Measurements from ENCODE around the gene PRUNE2.

Gene PRUNE2

DNA sequence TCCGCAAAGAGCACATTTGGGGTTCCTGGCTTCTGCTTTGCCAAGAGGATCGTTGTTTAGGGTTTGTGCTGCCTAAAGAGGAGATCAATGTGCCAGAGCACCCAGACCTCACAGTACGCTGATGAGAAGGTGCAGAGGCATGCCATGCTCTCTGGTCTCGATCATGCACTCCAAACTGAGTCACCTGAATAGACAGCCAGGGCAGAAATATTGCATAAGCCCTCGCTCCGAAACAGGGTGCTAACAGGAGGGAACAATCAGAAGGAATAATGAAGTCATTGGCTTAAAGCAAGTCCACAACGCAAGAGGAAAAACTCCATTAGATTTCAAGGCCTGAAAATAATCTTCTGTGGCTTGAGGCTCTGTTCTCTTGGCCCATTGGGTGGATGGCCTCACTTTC, 322.7 kb downstream of the PRUNE2 start:
- ChIA-PET POLR2A (no interaction called here), CTCF (interaction anchor here (1.3 to 1.6 kb wide), 2 partner anchors 36 to 75 kb away, joined by 5 read pairs; no protein-coding TSS in a partner anchor)
- H3K4me1 ChIP-seq (ENCODE audit: control extremely low read depth in 1 of 4, control insufficient read depth in 4 of 4, insufficient read depth in 4 of 4, low read length in 3 of 4) = peaks cover 8 to 43% (median 14%) of the 10 kb centered on the region in 4 experiments
- DNase-seq = no peak
- H3K9me3 ChIP-seq (ENCODE audit: control extremely low read depth in 1 of 5, control insufficient read depth in 4 of 5, insufficient read depth in 2 of 5, low read depth in 1 of 5, low read length in 4 of 5) = no peaks in the 10 kb centered on the region
- H3K4me3 ChIP-seq (ENCODE audit: control insufficient read depth in 1 of 7, extremely low read depth in 1 of 7, insufficient read depth in 4 of 7, low read depth in 2 of 7, low read length in 6 of 7) = no peak overlapping the region
- WGBS (ENCODE audit: insufficient coverage) = 94% methylated on average over 7 of the region's 7 CpGs
- no peaks in the 10 kb centered on the region for H3K36me3 ChIP-seq (ENCODE audit: control insufficient read depth in 4 of 4, insufficient read depth in 4 of 4, low read length in 3 of 4)
- H3K27ac ChIP-seq (ENCODE audit: insufficient read depth in 1 of 2, low read depth in 1 of 2, low read length in 2 of 2, poor library complexity in 1 of 2, severe bottlenecking in 2 of 2) = no peak overlapping the region
- no peaks in the 10 kb centered on the region for H3K27me3 ChIP-seq (replicated peaks in 2 of 5; ENCODE audit: control insufficient read depth in 4 of 5, insufficient read depth in 5 of 5, low read length in 4 of 5)

DNA sequence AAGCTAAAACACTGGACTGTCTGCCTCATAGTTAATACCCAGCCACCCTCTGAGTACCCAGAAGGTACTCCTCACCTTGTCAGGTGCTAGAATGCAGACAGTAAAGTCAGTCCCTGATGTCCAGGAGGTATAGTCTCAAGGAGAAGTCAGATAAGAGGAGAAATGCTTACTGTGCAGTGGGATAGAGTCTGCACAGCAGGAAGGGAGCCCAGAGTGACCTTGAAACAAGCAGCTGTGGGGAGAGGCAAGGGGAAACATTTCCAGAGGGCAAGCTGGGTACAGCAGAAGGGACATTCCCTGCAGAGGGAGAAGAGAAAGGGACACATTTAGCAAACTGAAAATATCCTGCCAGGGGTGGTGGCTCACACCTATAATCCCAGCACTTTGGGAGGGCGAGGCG, 324.2 kb downstream of the PRUNE2 start:
- DNase-seq = no peak
- no peak overlapping the region for H3K27ac ChIP-seq (ENCODE audit: insufficient read depth in 1 of 2, low read depth in 1 of 2, low read length in 2 of 2, poor library complexity in 1 of 2, severe bottlenecking in 2 of 2)
- no peaks in the 10 kb centered on the region for H3K36me3 ChIP-seq (ENCODE audit: control insufficient read depth in 4 of 4, insufficient read depth in 4 of 4, low read length in 3 of 4)
- no peak overlapping the region for H3K4me3 ChIP-seq (ENCODE audit: control insufficient read depth in 1 of 7, extremely low read depth in 1 of 7, insufficient read depth in 4 of 7, low read depth in 2 of 7, low read length in 6 of 7)
- no peaks in the 10 kb centered on the region for H3K27me3 ChIP-seq (replicated peaks in 2 of 5; ENCODE audit: control insufficient read depth in 4 of 5, insufficient read depth in 5 of 5, low read length in 4 of 5)
- WGBS (ENCODE audit: insufficient coverage) = no CpG with 5 or more reads among the region's 2 CpGs
- no peaks in the 10 kb centered on the region for H3K9me3 ChIP-seq (ENCODE audit: control extremely low read depth in 1 of 5, control insufficient read depth in 4 of 5, insufficient read depth in 2 of 5, low read depth in 1 of 5, low read length in 4 of 5)
- ChIA-PET POLR2A (no interaction called here), CTCF (interaction anchor here (1.2 kb wide), 1 partner anchor 20 kb away, joined by 4 read pairs; no protein-coding TSS in a partner anchor)
- peaks cover 9 to 53% (median 21%) of the 10 kb centered on the region in 4 experiments for H3K4me1 ChIP-seq (ENCODE audit: control extremely low read depth in 1 of 4, control insufficient read depth in 4 of 4, insufficient read depth in 4 of 4, low read length in 3 of 4)

DNA sequence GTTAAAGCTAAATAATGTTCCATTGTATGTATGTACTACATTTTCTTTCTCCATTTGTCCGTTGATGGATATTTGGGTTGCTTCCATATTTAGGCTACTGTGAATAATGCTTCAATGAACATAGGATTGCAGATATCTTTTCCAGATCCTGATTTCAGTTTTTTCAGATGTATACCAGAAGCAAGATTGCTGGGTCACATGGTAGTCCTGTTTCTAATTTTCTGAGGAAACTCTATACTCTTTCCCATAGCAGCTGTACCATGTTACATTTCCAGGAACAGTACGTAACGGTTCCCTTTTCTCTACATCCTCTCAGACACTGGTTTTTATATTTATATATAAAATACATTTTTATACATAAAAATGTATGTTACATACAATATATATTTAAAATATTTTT, 325.1 kb downstream of the PRUNE2 start:
- Histone ChIP-seq H3K4me1 (ENCODE audit: control extremely low read depth in 1 of 4, control insufficient read depth in 4 of 4, insufficient read depth in 4 of 4, low read length in 3 of 4) (peaks cover 16 to 60% (median 29%) of the 10 kb centered on the region in 4 experiments), H3K9me3 (ENCODE audit: control extremely low read depth in 1 of 5, control insufficient read depth in 4 of 5, insufficient read depth in 2 of 5, low read depth in 1 of 5, low read length in 4 of 5) (no peaks in the 10 kb centered on the region), H3K36me3 (ENCODE audit: control insufficient read depth in 4 of 4, insufficient read depth in 4 of 4, low read length in 3 of 4) (no peaks in the 10 kb centered on the region), H3K27ac (ENCODE audit: insufficient read depth in 1 of 2, low read depth in 1 of 2, low read length in 2 of 2, poor library complexity in 1 of 2, severe bottlenecking in 2 of 2) (no peak overlapping the region), H3K4me3 (ENCODE audit: control insufficient read depth in 1 of 7, extremely low read depth in 1 of 7, insufficient read depth in 4 of 7, low read depth in 2 of 7, low read length in 6 of 7) (no peak overlapping the region), H3K27me3 (replicated peaks in 2 of 5; ENCODE audit: control insufficient read depth in 4 of 5, insufficient read depth in 5 of 5, low read length in 4 of 5) (no peaks in the 10 kb centered on the region)
- CTCF ChIA-PET = interaction anchor here (1.1 to 1.2 kb wide), 2 partner anchors 21 to 64 kb away, joined by 3 to 4 read pairs; no protein-coding TSS in a partner anchor
- WGBS (ENCODE audit: insufficient coverage) = no CpG with 5 or more reads among the region's 3 CpGs
- DNase-seq = no peak
- POLR2A ChIA-PET = no interaction called here

DNA sequence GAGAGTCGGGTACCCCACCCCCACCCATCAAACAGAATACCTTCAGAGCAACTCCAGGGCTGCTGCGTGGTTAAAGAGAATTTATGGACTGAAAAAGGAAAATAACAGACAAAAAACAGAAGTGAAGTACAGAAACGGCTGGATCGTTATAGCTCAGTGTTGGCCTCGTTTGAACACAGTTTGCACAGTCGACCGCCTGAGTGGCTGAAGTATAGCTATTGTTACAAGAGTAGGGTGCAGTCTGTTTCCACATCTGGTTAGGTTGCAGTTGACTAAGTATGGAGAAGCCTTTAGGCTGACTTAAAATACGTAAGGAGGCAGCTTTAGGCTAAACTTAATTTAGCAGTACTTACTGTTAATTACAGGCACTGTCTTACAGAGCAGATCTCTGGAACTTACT, 325.7 kb downstream of the PRUNE2 start:
- POLR2A ChIA-PET = no interaction called here
- no peaks in the 10 kb centered on the region for H3K36me3 ChIP-seq (ENCODE audit: control insufficient read depth in 4 of 4, insufficient read depth in 4 of 4, low read length in 3 of 4)
- no peak overlapping the region for H3K27ac ChIP-seq (ENCODE audit: insufficient read depth in 1 of 2, low read depth in 1 of 2, low read length in 2 of 2, poor library complexity in 1 of 2, severe bottlenecking in 2 of 2)
- H3K4me3 ChIP-seq (ENCODE audit: control insufficient read depth in 1 of 7, extremely low read depth in 1 of 7, insufficient read depth in 4 of 7, low read depth in 2 of 7, low read length in 6 of 7) = peak overlapping the region in 1 of 7 experiments; percentile 6
- 3% methylated on average over 6 of the region's 8 CpGs for WGBS (ENCODE audit: insufficient coverage)
- peaks cover 19 to 59% (median 33%) of the 10 kb centered on the region in 4 experiments for H3K4me1 ChIP-seq (ENCODE audit: control extremely low read depth in 1 of 4, control insufficient read depth in 4 of 4, insufficient read depth in 4 of 4, low read length in 3 of 4)
- no peaks in the 10 kb centered on the region for H3K9me3 ChIP-seq (ENCODE audit: control extremely low read depth in 1 of 5, control insufficient read depth in 4 of 5, insufficient read depth in 2 of 5, low read depth in 1 of 5, low read length in 4 of 5)
- no peaks in the 10 kb centered on the region for H3K27me3 ChIP-seq (replicated peaks in 2 of 5; ENCODE audit: control insufficient read depth in 4 of 5, insufficient read depth in 5 of 5, low read length in 4 of 5)
- DNase-seq = peak in 2 of 3 donors; percentile 33 to 51
- CTCF ChIA-PET = interaction anchor here (1.1 to 1.2 kb wide), 2 partner anchors 12 to 65 kb away, joined by 3 to 6 read pairs; no protein-coding TSS in a partner anchor

DNA sequence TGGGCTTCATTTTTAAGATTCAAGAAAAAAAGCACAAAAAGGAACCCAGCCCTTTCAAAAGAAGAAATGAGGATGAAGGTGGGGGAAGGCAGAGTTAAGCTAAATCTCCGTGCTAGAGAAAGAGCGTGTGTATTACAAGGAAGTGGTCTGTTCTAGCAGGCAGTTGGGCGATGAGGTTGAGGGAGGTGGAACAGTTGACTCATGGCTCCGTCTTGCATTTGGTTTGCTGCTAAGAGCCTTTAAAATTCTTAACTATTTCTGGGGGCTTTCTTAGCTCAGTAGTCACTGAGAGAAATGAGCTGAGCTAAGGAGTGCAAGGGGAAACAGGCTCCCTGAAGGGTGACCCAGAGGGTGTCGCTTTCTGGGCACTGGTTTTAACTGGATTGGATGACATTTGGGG, 329.6 kb downstream of the PRUNE2 start:
- Histone ChIP-seq H3K27ac (ENCODE audit: insufficient read depth in 1 of 2, low read depth in 1 of 2, low read length in 2 of 2, poor library complexity in 1 of 2, severe bottlenecking in 2 of 2) (peak overlapping the region; percentile 67 to 84), H3K9me3 (ENCODE audit: control extremely low read depth in 1 of 5, control insufficient read depth in 4 of 5, insufficient read depth in 2 of 5, low read depth in 1 of 5, low read length in 4 of 5) (no peaks in the 10 kb centered on the region), H3K4me1 (ENCODE audit: control extremely low read depth in 1 of 4, control insufficient read depth in 4 of 4, insufficient read depth in 4 of 4, low read length in 3 of 4) (peaks cover 19 to 75% (median 45%) of the 10 kb centered on the region in 4 experiments), H3K36me3 (ENCODE audit: control insufficient read depth in 4 of 4, insufficient read depth in 4 of 4, low read length in 3 of 4) (no peaks in the 10 kb centered on the region), H3K27me3 (replicated peaks in 2 of 5; ENCODE audit: control insufficient read depth in 4 of 5, insufficient read depth in 5 of 5, low read length in 4 of 5) (no peaks in the 10 kb centered on the region), H3K4me3 (ENCODE audit: control insufficient read depth in 1 of 7, extremely low read depth in 1 of 7, insufficient read depth in 4 of 7, low read depth in 2 of 7, low read length in 6 of 7) (peak overlapping the region in 1 of 7 experiments; percentile 36)
- peak; percentile 91 to 99 (median 99) for DNase-seq
- 4% methylated on average over 4 of the region's 5 CpGs for WGBS (ENCODE audit: insufficient coverage)
- ChIA-PET CTCF (interaction anchor here (1.2 to 2.5 kb wide), 7 partner anchors 11 to 73 kb away, joined by 3 to 7 read pairs (median 3); no protein-coding TSS in a partner anchor), POLR2A (no interaction called here)

DNA sequence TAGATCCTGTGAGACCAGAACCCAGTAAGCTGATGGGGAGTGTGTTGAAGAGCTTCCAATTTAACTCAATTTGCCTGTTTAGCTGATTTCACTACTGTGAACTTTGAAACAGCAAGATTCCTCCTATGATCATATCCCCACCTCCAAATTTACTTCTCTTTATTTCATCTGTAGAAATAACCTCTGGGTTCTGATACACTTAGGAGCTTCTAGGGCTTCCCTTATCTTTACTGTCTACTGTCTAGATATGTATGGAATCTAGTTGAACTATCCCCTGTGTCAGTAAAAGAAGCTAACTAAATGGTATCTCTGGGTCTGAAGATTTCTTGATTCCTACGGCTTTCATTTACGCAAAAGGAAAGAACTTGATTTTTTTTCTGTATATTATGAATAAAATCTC, 330.2 kb downstream of the PRUNE2 start:
- Histone ChIP-seq H3K36me3 (ENCODE audit: control insufficient read depth in 4 of 4, insufficient read depth in 4 of 4, low read length in 3 of 4) (no peaks in the 10 kb centered on the region), H3K27ac (ENCODE audit: insufficient read depth in 1 of 2, low read depth in 1 of 2, low read length in 2 of 2, poor library complexity in 1 of 2, severe bottlenecking in 2 of 2) (peak overlapping the region; percentile 67 to 84), H3K27me3 (replicated peaks in 2 of 5; ENCODE audit: control insufficient read depth in 4 of 5, insufficient read depth in 5 of 5, low read length in 4 of 5) (no peaks in the 10 kb centered on the region), H3K4me1 (ENCODE audit: control extremely low read depth in 1 of 4, control insufficient read depth in 4 of 4, insufficient read depth in 4 of 4, low read length in 3 of 4) (peaks cover 17 to 74% (median 46%) of the 10 kb centered on the region in 4 experiments), H3K9me3 (ENCODE audit: control extremely low read depth in 1 of 5, control insufficient read depth in 4 of 5, insufficient read depth in 2 of 5, low read depth in 1 of 5, low read length in 4 of 5) (peaks cover 0 to 2% (median 0%) of the 10 kb centered on the region in 5 experiments), H3K4me3 (ENCODE audit: control insufficient read depth in 1 of 7, extremely low read depth in 1 of 7, insufficient read depth in 4 of 7, low read depth in 2 of 7, low read length in 6 of 7) (no peak overlapping the region)
- peak in 2 of 3 donors; percentile 15 to 35 for DNase-seq
- ChIA-PET CTCF (interaction anchor here (1.2 to 2.5 kb wide), 7 partner anchors 10 to 73 kb away, joined by 3 to 7 read pairs (median 3); no protein-coding TSS in a partner anchor), POLR2A (no interaction called here)
- no CpG with 5 or more reads among the region's 2 CpGs for WGBS (ENCODE audit: insufficient coverage)

DNA sequence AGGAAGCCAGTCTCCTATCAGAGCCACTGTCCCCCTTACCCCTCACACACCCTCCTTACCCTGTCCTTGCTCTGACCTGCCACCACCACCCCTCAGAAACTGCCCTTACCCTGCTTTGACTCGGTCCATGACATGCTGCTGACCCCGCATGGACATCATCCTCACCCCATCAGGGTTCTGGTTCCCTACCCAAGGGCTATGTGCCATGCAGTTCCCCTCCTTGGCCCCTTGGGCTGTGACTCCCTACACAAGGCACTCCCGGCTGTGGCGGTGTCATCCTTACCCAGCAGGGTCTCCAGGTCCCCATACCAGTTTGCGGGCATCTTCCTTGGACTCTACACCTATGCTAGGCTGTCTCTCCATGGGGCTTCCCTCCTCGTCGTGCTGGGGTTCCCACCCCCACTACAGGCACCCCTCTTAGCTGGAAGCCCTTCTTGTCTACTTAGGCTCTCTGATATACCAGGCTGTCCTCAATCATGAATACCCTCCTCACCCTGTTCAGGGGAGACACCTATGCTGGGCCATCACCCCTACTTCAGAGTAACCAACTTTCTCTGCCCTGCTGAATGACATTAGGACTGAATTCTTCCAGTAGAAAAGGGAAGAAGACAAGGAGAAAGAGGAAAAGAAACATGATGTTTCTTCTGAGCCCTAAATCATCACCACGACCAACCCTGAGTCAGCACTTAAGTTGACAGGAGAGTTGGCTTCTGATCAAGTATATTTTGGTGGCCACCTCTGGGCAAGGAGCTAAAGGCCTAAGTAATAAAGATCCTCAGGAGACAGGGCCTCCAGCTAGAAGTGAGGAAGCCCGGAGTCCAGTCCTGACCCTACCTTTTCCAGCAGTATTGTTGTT, 331.8 kb downstream of the PRUNE2 start:
- ChIA-PET POLR2A (no interaction called here), CTCF (interaction anchor here (1.0 to 2.5 kb wide), 3 partner anchors 11 to 73 kb away, joined by 3 to 7 read pairs (median 3); no protein-coding TSS in a partner anchor)
- no peaks in the 10 kb centered on the region for H3K36me3 ChIP-seq (ENCODE audit: control insufficient read depth in 4 of 4, insufficient read depth in 4 of 4, low read length in 3 of 4)
- DNase-seq = peak; percentile 35 to 81 (median 79)
- H3K27me3 ChIP-seq (replicated peaks in 2 of 5; ENCODE audit: control insufficient read depth in 4 of 5, insufficient read depth in 5 of 5, low read length in 4 of 5) = no peaks in the 10 kb centered on the region
- WGBS (ENCODE audit: insufficient coverage) = 97% methylated on average over 5 of the region's 9 CpGs
- H3K4me3 ChIP-seq (ENCODE audit: control insufficient read depth in 1 of 7, extremely low read depth in 1 of 7, insufficient read depth in 4 of 7, low read depth in 2 of 7, low read length in 6 of 7) = no peak overlapping the region
- H3K9me3 ChIP-seq (ENCODE audit: control extremely low read depth in 1 of 5, control insufficient read depth in 4 of 5, insufficient read depth in 2 of 5, low read depth in 1 of 5, low read length in 4 of 5) = peaks cover 0 to 7% (median 3%) of the 10 kb centered on the region in 5 experiments
- H3K4me1 ChIP-seq (ENCODE audit: control extremely low read depth in 1 of 4, control insufficient read depth in 4 of 4, insufficient read depth in 4 of 4, low read length in 3 of 4) = peaks cover 11 to 61% (median 37%) of the 10 kb centered on the region in 4 experiments
- H3K27ac ChIP-seq (ENCODE audit: insufficient read depth in 1 of 2, low read depth in 1 of 2, low read length in 2 of 2, poor library complexity in 1 of 2, severe bottlenecking in 2 of 2) = peak overlapping the region in 1 of 2 experiments; percentile 64

Data from common myeloid progenitor, CD34-positive (primary cell).